Smooth muscle cell (in vitro differentiated cells): ENCODE data around the gene VIL1. TPM values are rescaled to one million over a fixed set of nuclear protein-coding genes. Genes with fewer than 3 reads are reported as not detected.

Source experiments
- DNase-seq: peaks from one replicate; lab custom pipeline; 2025; ENCODE audit not compliant: unreplicated experiment; lab: John Stamatoyannopoulos, UW
- H2AFZ ChIP-seq: fragments of 200-600 bp; sonication (generic); 2 replicates; pipeline ENCODE4 v1.6.0; 2016; ENCODE audit warnings: antibody characterized with exemption, low read depth, mild to moderate bottlenecking
- H3F3A ChIP-seq: fragments of 200-600 bp; sonication (generic); 2 replicates; pipeline ENCODE4 v1.6.0; 2017; ENCODE audit warnings: antibody characterized with exemption, low read depth
- H3K27ac ChIP-seq: fragments of 200-600 bp; sonication (generic); 2 replicates; pipeline ENCODE4 v1.5.1; 2016; ENCODE audit warnings: low read depth, mild to moderate bottlenecking
- H3K27me3 ChIP-seq: fragments of 200-600 bp; sonication (generic); 2 replicates; pipeline ENCODE4 v1.6.1; 2016; ENCODE audit warnings: low read depth, mild to moderate bottlenecking
- H3K36me3 ChIP-seq: fragments of 200-600 bp; sonication (generic); 2 replicates; pipeline ENCODE4 v1.5.1; 2016; ENCODE audit warnings: low read depth
- H3K4me1 ChIP-seq: fragments of 200-600 bp; sonication (generic); 2 replicates; pipeline ENCODE4 v1.5.1; 2016; ENCODE audit warnings: low read depth
- H3K4me2 ChIP-seq: fragments of 200-600 bp; sonication (generic); 2 replicates; pipeline ENCODE4 v1.6.0; 2016; ENCODE audit warnings: mild to moderate bottlenecking
- H3K4me3 ChIP-seq: fragments of 200-600 bp; sonication (generic); 2 replicates; pipeline ENCODE4 v1.5.1; 2016; ENCODE audit warnings: mild to moderate bottlenecking
- H3K79me2 ChIP-seq: fragments of 200-600 bp; sonication (generic); 2 replicates; pipeline ENCODE4 v1.6.0; 2016; ENCODE audit warnings: low read depth, mild to moderate bottlenecking
- H3K9ac ChIP-seq: fragments of 200-600 bp; sonication (generic); 2 replicates; pipeline ENCODE4 v1.6.0; 2016; ENCODE audit warnings: low read depth
- H3K9me3 ChIP-seq: fragments of 200-600 bp; sonication (generic); replicated peaks from 2 replicates; pipeline ENCODE4 v1.5.1; 2016; ENCODE audit warnings: low read depth
- H4K20me1 ChIP-seq: fragments of 200-600 bp; sonication (generic); 2 replicates; pipeline ENCODE4 v1.6.0; 2016; ENCODE audit warnings: low read depth
- WGBS: methylation state at CpG from one replicate; pipeline ENCODE4 v1.1.7; 2016; ENCODE audit warnings: low lambda C conversion rate; 5-methylcytosine and 5-hydroxymethylcytosine counted together
- polyA plus RNA-seq: library from polyadenylated mRNA; unstranded; fragments of >200 nt; fragmentation: Nextera tagmentation; extraction: Ambion mirVana; gene quantifications from 2 replicates; pipeline ENCODE4 v1.2.1, GENCODE V29; 2016
- total RNA-seq: library from RNA; depleted of rRNA; stranded (reverse); fragments of >200 nt; gene quantifications from 2 replicates; pipeline ENCODE4 v1.2.3, GENCODE V29; 2014
- TF ChIP-seq, protein P1 (sequence below): fragments of 200-600 bp; sonication (generic); IDR thresholded peaks from 2 replicates; pipeline ENCODE4 v1.5.1; 2017; ENCODE audit warnings: borderline replicate concordance, mild to moderate bottlenecking, antibody characterized with exemption; ENCODE audit not compliant: insufficient read depth, poor library complexity, severe bottlenecking

Gene VIL1
- total and polyA plus RNA-seq, 2 experiments from 2014 or later = 0.15 TPM; not detected in 1

GRCh38 chr2:218391202-218391601, 27.7 kb upstream of the VIL1 start:
- H4K20me1 ChIP-seq = no peaks in the 10 kb centered on the region
- TF ChIP-seq, protein P1, sequence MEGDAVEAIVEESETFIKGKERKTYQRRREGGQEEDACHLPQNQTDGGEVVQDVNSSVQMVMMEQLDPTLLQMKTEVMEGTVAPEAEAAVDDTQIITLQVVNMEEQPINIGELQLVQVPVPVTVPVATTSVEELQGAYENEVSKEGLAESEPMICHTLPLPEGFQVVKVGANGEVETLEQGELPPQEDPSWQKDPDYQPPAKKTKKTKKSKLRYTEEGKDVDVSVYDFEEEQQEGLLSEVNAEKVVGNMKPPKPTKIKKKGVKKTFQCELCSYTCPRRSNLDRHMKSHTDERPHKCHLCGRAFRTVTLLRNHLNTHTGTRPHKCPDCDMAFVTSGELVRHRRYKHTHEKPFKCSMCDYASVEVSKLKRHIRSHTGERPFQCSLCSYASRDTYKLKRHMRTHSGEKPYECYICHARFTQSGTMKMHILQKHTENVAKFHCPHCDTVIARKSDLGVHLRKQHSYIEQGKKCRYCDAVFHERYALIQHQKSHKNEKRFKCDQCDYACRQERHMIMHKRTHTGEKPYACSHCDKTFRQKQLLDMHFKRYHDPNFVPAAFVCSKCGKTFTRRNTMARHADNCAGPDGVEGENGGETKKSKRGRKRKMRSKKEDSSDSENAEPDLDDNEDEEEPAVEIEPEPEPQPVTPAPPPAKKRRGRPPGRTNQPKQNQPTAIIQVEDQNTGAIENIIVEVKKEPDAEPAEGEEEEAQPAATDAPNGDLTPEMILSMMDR = no peak
- no peak overlapping the region for H3K4me3 ChIP-seq
- H3K4me1 ChIP-seq = no peaks in the 10 kb centered on the region
- peaks cover 1% of the 10 kb centered on the region for H3F3A ChIP-seq
- H3K9ac ChIP-seq = no peak overlapping the region
- no peaks in the 10 kb centered on the region for H3K9me3 ChIP-seq
- DNase-seq = no peak
- H3K36me3 ChIP-seq = no peaks in the 10 kb centered on the region
- WGBS = 98% methylated on average over 22 of the region's 23 CpGs
- H2AFZ ChIP-seq = no peak overlapping the region
- no peak overlapping the region for H3K4me2 ChIP-seq
- no peak overlapping the region for H3K27ac ChIP-seq
- no peaks in the 10 kb centered on the region for H3K79me2 ChIP-seq
- no peaks in the 10 kb centered on the region for H3K27me3 ChIP-seq

DNA sequence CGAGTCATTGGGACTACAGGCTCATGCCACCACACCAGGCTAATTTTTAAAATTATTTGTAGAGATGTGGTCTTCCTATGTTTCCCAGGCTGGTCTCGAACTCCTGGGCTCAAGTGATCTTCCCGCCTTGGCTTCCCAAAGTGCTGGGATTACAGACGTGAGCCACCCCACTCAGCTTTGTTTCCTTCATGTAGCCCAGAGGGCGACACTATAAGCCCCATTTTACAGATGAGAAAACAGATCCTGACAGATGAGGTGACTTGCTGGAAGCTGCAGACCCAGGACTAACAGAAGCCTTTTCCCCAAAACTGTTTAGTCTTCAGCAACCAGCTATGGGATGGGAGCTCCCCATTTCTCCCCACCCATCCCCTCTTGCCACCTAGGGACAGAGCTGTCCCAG, 26.5 kb upstream of the VIL1 start:
- Histone ChIP-seq H3K36me3 (no peaks in the 10 kb centered on the region), H3F3A (peaks cover 9% of the 10 kb centered on the region), H3K4me1 (no peaks in the 10 kb centered on the region), H3K4me2 (no peak overlapping the region), H3K4me3 (no peak overlapping the region), H4K20me1 (no peaks in the 10 kb centered on the region), H3K27ac (no peak overlapping the region), H2AFZ (no peak overlapping the region), H3K27me3 (no peaks in the 10 kb centered on the region), H3K79me2 (no peaks in the 10 kb centered on the region), H3K9ac (no peak overlapping the region), H3K9me3 (no peaks in the 10 kb centered on the region)
- TF ChIP-seq, protein P1 = no peak
- 92% methylated on average over 5 of the region's 5 CpGs for WGBS
- DNase-seq = no peak

DNA sequence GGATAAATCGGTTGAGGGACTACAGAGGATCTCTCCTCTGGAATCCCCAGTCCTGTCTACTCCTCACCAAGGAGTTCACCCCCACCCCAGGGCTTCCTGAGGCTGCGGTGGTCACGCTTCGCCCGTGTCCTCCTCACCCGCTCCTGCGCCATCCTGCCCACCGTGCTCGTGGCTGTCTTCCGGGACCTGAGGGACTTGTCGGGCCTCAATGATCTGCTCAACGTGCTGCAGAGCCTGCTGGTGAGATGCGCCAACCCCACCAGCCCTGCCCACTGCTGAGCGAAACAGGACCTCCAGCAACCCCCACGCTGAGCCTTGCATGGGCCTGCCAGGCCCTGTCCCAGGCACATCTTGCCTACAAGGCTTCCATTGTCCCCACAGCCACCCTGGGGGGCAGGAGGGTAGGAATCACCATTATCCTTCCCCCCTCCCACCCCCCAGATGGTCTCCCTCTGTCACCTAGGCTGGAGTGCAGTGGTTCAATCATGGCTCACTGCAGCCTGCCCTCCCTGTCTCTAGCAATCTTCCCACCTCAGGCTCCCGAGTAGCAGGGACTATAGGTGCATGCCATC, 25.9 kb upstream of the VIL1 start:
- no peak overlapping the region for H3K27ac ChIP-seq
- no peaks in the 10 kb centered on the region for H3K27me3 ChIP-seq
- no peaks in the 10 kb centered on the region for H3K9me3 ChIP-seq
- no peak overlapping the region for H2AFZ ChIP-seq
- H3K36me3 ChIP-seq = no peaks in the 10 kb centered on the region
- 88% methylated on average over 16 of the region's 16 CpGs for WGBS
- H3K4me2 ChIP-seq = no peak overlapping the region
- peaks cover 11% of the 10 kb centered on the region for H3F3A ChIP-seq
- H3K79me2 ChIP-seq = no peaks in the 10 kb centered on the region
- DNase-seq = no peak
- no peaks in the 10 kb centered on the region for H4K20me1 ChIP-seq
- H3K4me3 ChIP-seq = no peak overlapping the region
- no peak overlapping the region for H3K9ac ChIP-seq
- no peaks in the 10 kb centered on the region for H3K4me1 ChIP-seq
- TF ChIP-seq, protein P1 = no peak

DNA sequence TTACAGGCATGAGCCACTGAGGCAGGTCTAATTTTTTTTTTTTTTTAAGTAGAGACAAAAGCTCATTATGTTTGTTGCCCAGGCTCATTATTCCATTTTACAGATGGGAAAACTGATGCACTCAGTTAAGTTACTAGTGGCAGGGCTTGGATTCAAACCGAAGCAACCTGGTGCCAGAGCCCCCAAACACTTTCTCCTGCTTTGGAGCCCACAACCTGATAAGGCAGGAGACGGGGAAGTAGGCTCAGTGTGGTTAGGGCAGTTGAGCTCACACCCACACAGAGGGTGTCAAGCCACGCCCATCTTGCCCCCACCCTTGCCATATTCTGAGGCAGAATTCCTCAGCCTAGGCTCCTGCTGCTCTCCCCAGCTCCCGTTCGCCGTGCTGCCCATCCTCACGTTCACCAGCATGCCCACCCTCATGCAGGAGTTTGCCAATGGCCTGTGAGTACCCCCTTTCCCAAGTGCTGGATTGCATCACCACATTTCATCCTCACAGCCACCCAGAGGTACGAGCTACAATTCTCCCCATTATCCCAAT, 25.1 kb upstream of the VIL1 start:
- no peaks in the 10 kb centered on the region for H3K9me3 ChIP-seq
- TF ChIP-seq, protein P1 = no peak
- H3K79me2 ChIP-seq = no peaks in the 10 kb centered on the region
- no peaks in the 10 kb centered on the region for H3K4me1 ChIP-seq
- 71% methylated on average over 8 of the region's 8 CpGs for WGBS
- no peaks in the 10 kb centered on the region for H4K20me1 ChIP-seq
- no peak overlapping the region for H3K27ac ChIP-seq
- H3K36me3 ChIP-seq = no peaks in the 10 kb centered on the region
- no peak overlapping the region for H3K4me3 ChIP-seq
- DNase-seq = no peak
- H3K27me3 ChIP-seq = no peaks in the 10 kb centered on the region
- peaks cover 13% of the 10 kb centered on the region for H3F3A ChIP-seq
- no peak overlapping the region for H3K4me2 ChIP-seq
- no peak overlapping the region for H3K9ac ChIP-seq
- no peak overlapping the region for H2AFZ ChIP-seq
